Uterus (tissue), 4 donors: Measurements from ENCODE around the gene STYXL1. TPM values are rescaled to one million over a fixed set of nuclear protein-coding genes. Genes with fewer than 3 reads are reported as not detected.

Source experiments
- DNase-seq, 2 donors: peaks; one replicate each; pipeline ENCODE4 v3.0.0-alpha.2; 2019 to 2020
- H3K27ac ChIP-seq, 2 donors: fragments of 200-600 bp; sonication (generic); 1 replicate in 1 of 2; 2 replicates in 1 of 2; pipeline ENCODE4 v1.5.1; 2016 to 2018
- H3K27me3 ChIP-seq, 2 donors: fragments of 200-600 bp; sonication (generic); one replicate each; pipeline ENCODE4 v1.5.1; 2018 to 2019; ENCODE audit warnings: control low read depth in 1 of 2
- H3K36me3 ChIP-seq, 2 donors: fragments of 200-600 bp; sonication (generic); one replicate each; pipeline ENCODE4 v1.5.1; 2019; ENCODE audit warnings: control low read depth in 1 of 2
- H3K4me1 ChIP-seq, 2 donors: fragments of 200-600 bp; sonication (generic); one replicate each; pipeline ENCODE4 v1.5.1; 2018 to 2019; ENCODE audit warnings: control low read depth in 1 of 2
- H3K4me3 ChIP-seq, 2 donors: fragments of 200-600 bp; sonication (generic); 1 replicate in 1 of 2; 2 replicates in 1 of 2; pipeline ENCODE4 v1.5.1; 2018 to 2019; ENCODE audit warnings: mild to moderate bottlenecking in 1 of 2
- H3K9me3 ChIP-seq, 2 donors: fragments of 200-600 bp; sonication (generic); one replicate each; pipeline ENCODE4 v1.5.1; 2019; ENCODE audit warnings: control low read depth in 1 of 2
- CTCF ChIP-seq, 4 experiments: fragments of 200-600 bp in 2 of 4; fragments of 450-650 bp in 2 of 4; sonication (generic) in 2 of 4; IDR thresholded peaks; one replicate each; pipeline ENCODE4 v1.5.1; 2016 to 2019; ENCODE audit warnings: antibody characterized with exemption in 4 of 4, mild to moderate bottlenecking in 2 of 4, moderate library complexity in 1 of 4
- POLR2A ChIP-seq, 2 donors: fragments of 450-650 bp; IDR thresholded peaks; one replicate each; pipeline ENCODE4 v1.6.1; 2016; ENCODE audit warnings: antibody characterized with exemption in 2 of 2, mild to moderate bottlenecking in 1 of 2, moderate library complexity in 1 of 2
- intact Hi-C: fragments of 100-400 bp; cut with DNase I; formaldehyde crosslinking; loops from one replicate; pipeline ENCODE4 v1.15.1; 2023; ENCODE audit warnings: low total_unique reads
- total RNA-seq, 4 donors: library from RNA; depleted of rRNA in 3 of 4; stranded (reverse); fragments of >200 nt in 3 of 4; gene quantifications; one replicate each; pipeline versions ENCODE4 v1.1.0 to v1.2.4, GENCODE V29; 2014 to 2023
- donor health status: DM: yes; HTN: yes; CAD: no.

Gene STYXL1
- total RNA-seq, 4 donors from 2014 or later: 4.4 to 27.3 (median 14.1) TPM

DNA sequence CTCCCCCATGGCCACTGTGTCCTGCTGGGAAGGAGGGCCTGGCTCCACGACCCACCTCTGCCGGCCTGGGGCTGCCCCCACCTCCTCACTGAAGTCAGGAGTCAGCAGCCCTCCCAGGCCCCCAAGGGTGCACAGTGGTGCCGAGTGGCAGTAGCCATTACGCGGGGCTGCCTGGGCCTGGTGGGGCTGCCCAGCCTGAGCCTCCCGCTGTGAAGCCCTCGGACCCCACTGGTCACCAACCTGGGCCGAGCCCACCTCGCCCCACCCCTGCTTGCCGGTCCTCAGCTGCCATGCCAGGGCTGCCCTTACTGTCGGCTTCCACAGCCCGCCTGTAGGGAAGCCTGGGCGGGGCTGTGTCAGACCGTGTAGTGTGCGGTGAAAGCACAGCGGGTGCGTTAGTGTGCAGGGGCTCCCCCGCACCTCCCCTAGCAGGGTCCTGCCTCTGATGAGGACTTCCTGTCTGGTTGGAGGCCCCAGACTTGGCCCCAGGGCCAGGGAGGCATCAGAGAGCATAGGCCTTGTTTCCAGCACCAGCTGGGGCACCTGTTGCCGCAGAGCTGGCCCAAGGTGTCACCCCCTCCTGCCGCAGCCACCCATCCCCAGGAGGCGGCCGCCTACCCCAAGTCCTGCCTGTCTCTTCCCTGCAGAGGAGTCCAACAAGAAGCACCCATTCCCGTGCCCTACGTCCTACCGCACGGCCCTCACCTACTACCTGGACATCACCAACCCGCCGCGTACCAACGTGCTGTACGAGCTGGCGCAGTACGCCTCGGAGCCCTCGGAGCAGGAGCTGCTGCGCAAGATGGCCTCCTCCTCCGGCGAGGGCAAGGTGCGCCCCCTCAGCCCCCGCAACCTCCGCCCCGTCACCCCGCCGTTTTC, 63.4 kb downstream of the STYXL1 start:
- no peak for DNase-seq
- intact Hi-C loops: no loop called here
- Histone ChIP-seq H3K36me3 (no peaks in the 10 kb centered on the region), H3K4me3 (no peak overlapping the region), H3K4me1 (no peaks in the 10 kb centered on the region), H3K27ac (no peak overlapping the region), H3K27me3 (no peaks in the 10 kb centered on the region), H3K9me3 (no peaks in the 10 kb centered on the region)
- TF ChIP-seq CTCF (IDR thresholded peaks at IDR 0.05): no peak
- TF ChIP-seq POLR2A (IDR thresholded peaks at IDR 0.05): no peak

- no peak for TF ChIP-seq POLR2A (IDR thresholded peaks at IDR 0.05)
- no peak for TF ChIP-seq CTCF (IDR thresholded peaks at IDR 0.05)
- no peak overlapping the region for H3K27ac ChIP-seq
- intact Hi-C loops: no loop called here
- H3K27me3 ChIP-seq: no peaks in the 10 kb centered on the region
- no peaks in the 10 kb centered on the region for H3K4me1 ChIP-seq
- H3K9me3 ChIP-seq: no peaks in the 10 kb centered on the region
- H3K36me3 ChIP-seq: no peaks in the 10 kb centered on the region
- peak in 1 of 2 donors; percentile 17 for DNase-seq
- no peak overlapping the region for H3K4me3 ChIP-seq
These were observed 64.2 kb downstream of the STYXL1 start for GRCh38 chr7:75983471-75984129.

DNA sequence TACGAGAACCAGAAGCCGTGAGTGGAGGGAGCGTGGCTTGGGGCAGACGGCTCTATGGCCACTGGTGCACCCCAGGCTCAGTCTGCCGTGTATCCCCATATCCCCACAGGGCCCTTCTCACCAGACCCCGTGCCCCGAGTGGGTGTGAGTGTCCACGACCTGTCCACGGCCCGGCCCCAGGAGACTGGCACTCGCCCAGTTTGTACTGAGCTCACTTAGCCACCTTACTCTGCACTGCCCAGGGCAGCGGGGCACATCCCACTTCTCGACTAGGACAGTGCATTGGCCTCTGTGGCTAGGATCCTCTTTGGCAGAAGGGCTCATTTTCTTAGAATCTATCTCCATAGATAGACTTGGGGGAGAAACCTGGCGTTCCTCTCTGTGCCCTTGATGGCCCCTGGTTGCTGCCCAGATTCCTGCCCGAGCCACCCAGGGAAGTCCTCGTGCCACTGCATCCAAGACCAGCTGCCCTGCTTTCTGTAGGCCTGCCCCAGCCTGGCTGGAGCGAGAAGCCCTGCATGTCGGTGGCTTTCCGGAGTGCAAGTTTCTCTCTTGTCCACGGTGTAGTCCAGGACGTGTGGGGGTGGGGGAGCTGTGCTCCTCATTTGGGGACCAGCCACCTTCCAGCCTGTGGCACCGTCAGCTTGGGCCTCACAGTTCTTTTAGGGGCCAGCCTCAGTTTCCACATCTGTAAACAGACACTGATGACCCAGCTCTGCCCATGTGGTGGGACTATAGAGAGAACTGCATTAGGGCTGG, 65.3 kb downstream of the STYXL1 start:
- no peaks in the 10 kb centered on the region for H3K9me3 ChIP-seq
- no peaks in the 10 kb centered on the region for H3K36me3 ChIP-seq
- peak in 1 of 2 donors; percentile 15 for DNase-seq
- H3K4me1 ChIP-seq: no peaks in the 10 kb centered on the region
- intact Hi-C loops: no loop called here
- H3K27me3 ChIP-seq: no peaks in the 10 kb centered on the region
- H3K4me3 ChIP-seq: no peak overlapping the region
- TF ChIP-seq POLR2A (IDR thresholded peaks at IDR 0.05) (no peak), CTCF (IDR thresholded peaks at IDR 0.05) (no peak)
- no peak overlapping the region for H3K27ac ChIP-seq

- H3K36me3 ChIP-seq: no peaks in the 10 kb centered on the region
- no peak overlapping the region for H3K4me3 ChIP-seq
- no peaks in the 10 kb centered on the region for H3K4me1 ChIP-seq
- H3K9me3 ChIP-seq: no peaks in the 10 kb centered on the region
- DNase-seq: peak in 1 of 2 donors; percentile 15
- H3K27me3 ChIP-seq: no peaks in the 10 kb centered on the region
- intact Hi-C loops: no loop called here
- TF ChIP-seq POLR2A (IDR thresholded peaks at IDR 0.05): no peak
- TF ChIP-seq CTCF (IDR thresholded peaks at IDR 0.05): no peak
- no peak overlapping the region for H3K27ac ChIP-seq
These were observed 66.1 kb downstream of the STYXL1 start for GRCh38 chr7:75981453-75982305.
